GM21786 (cell line): ENCODE measurements around the gene CACNB4.

Experiments used
- ATAC-seq: cut with Tn5 transposase; IDR thresholded peaks from one replicate; pipeline ENCODE4 v1.9.1; 2021; ENCODE audit not compliant: unreplicated experiment

The CACNB4 gene

DNA sequence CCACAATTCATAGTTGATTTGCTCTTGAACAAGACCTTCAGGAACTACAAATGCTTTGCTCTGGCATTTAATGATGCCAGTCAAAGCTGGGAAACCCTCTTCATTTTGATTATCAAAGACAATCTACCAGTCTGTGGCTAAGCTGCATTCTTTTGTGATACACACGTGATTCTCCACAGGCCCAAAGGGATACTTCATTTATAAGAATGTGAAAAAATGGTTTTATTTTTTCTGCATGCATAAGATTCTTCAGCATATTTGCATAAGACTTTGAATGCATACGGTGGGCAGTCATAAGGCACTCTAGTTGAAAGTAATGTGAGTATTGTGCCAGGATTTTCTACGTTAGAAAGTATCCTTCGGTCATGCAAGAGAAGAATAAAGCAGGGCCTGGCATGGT is 237.7 kb downstream of the CACNB4 start:
- no peak for ATAC-seq

DNA sequence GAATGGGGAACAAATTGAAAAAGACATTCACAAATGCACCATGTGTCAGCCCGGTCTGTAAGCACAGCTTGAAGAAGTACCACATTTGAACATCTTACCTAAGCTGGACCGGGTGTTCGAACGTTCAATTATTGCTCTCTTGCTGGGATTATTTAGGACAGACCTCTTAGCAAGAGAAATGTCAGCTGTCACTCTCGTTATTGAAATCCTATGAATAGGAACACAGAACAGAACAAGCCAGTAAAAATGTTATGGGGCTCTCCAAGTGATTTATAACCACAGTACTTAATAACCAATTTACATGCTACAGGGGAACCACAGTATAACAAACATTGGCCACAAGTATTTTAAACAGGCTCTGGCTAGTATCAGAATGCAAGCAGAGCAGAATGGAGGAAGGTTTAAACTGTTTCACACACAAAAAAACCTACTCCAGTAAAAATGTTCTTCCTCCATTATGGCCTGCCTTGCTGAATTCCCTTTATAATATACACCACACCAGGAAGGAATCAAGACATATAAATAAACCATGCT is 238.2 kb downstream of the CACNB4 start:
- ATAC-seq = no peak

DNA sequence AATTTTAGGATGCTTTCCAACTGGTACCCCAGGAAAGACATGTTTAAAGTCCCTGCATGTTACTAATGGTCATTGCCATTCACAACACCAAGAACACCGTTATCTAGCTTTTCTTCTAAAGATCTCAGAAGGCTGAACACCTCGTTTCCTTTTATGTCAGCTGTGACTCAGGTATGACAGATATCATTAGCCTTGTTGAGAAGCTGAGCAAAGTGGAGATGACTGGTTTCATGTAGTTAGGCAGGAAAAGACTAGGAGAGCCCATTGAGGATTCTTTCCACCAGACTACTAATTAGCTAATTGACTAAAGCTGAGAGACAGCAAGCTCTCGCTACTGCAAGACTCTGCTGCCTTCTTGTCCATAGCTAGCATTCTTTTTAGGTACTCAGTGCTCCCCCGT is 238.6 kb downstream of the CACNB4 start:
- ATAC-seq = no peak

DNA sequence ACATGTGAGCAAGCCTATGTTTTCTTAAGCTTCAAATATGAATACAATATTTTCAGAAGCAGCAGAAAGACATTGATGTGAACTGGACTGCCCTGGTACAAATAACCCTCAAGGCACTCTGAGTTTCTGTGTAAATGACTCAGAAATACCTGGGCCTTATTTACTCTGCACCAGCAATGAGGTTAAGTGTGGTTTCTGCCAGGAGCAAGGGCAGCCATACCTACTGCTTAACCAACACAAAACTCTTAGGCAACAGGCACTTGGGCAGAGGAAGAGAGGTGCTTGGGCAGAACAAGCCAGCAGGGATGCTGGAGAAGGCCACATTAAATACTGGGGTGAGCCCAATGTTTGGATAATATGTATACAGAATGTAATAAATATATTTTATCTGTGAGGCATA is 241.2 kb downstream of the CACNB4 start:
- no peak for ATAC-seq

DNA sequence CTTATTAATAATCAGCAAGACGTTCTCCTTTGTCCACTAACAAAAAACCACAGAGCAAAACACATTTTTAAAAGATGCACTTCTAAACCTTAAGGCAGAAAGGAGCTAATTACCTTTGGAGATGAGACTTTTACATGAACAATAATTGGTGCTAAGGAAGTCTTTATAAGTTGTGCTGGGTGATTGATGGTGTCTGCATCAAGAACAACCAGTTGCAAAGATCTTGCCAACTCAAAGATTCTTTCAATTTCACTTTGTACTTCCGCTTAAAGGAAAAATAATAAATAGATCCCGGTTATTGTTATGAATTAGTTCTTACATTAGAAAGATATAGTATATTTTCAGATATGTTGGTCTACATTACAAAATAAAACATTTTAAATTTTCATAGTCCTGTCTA is 243.7 kb downstream of the CACNB4 start:
- ATAC-seq = no peak

DNA sequence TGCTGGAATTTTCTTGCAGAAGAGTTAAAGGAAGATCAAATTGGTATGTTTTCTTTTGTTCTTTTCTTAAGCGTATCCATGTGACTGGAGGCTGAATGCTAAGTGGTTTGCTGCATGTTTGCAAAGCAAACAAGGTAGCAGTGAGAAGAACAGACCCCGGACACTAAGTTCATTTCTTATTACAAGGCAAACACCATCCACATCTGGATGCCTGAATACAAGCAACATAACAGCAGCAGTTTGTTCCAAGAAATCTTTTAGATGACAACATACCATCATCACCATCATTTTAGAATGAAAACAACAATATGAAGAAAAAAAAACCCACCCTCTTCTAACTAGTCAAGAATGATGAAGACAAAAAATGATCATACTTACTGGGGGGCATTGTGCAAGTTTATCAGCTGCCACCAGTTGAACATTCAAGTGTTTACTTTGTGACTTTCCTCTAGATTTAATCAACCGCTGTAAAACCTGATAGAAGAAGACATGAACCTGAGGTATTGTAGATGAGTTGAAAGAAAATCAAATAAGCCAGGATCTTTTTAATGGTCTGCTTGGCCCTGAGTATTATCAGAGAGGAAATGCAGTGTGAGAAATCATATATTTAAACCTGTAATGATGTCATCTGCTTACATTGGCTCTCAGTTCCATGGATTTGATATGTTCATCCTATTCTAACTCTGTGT is 245.6 kb downstream of the CACNB4 start:
- ATAC-seq = no peak

DNA sequence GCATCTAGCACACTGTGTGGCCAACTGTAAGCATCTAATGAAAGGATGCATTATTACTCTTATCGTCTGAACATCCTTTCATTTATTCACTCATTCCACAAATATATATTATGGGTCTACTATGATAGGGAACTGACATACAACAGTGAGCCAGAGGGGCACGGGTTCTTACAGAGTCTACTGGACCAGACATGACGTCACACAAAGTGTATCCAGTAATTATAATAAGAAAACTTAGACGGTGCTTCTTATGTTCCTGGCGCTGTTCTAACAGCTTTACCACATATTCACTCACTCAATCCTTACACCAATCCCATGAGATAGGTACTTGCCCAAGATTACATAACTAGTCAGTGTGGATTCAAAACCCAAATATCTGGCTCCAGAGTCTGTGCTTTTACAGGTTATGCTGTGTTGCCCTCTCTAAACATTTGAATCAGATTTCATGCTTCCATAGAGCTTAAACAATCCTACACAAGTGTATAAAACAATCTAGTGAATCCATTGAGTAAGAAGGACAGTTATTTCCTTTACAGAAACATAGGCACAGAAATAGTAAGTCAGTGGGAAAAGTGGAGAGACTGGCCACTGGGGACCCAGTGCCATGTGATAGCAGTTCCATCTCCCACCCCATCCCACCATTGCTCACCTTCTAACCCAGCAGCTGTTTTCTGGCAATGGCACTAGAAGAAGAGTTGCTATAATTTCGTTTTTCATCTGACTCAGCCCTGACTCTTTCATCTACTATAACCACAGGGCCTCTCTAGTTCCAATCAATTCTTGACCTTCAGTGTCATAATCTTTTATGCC is 246.4 kb downstream of the CACNB4 start:
- no peak for ATAC-seq

DNA sequence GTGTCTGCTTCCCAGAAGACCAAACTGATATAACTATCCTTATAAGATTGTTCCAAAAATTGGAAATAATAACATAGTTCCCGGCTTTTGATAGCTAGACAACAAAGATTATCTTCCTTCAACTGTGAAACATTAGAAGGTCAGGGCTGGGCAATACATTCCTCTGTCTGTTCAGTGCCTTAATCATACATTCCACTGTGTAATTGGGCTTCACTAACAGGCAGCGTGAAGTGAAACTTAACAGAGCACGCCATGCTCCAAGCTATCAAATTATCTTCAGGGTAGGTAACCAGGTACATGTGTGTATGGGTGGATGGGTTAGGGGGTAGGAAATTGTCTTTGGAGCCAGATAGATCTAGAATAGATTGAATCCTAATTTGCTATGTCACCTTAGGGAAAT is 247.1 kb downstream of the CACNB4 start:
- no peak for ATAC-seq

DNA sequence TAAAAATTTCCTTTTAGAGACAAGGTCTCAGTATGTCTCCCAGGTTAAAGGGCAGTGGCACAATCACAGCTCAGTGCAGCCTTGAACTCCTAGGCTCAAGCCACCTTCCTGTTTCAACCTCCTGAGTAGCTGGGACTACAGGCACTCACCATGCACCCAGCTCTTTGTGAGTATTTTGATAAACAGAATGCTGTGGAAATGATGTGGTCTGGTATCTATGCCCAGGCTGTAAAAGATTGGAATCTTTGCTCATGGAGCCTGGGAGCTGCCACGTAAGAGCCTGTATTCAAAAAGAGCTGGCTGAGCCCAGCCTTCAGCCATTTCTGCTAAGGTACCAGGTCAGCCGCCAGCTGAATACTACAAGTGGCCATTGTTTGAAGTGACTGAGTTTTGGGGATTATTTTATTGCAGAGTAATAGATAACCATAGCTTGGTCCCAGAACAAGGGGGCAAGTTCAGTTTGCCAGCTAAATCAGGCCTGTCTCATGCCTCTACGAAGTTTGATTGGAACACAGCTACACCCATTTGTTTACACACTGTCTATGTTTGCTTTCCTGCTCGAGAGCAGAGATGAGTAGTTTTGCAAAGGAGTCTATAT is 249.3 kb downstream of the CACNB4 start:
- no peak for ATAC-seq

DNA sequence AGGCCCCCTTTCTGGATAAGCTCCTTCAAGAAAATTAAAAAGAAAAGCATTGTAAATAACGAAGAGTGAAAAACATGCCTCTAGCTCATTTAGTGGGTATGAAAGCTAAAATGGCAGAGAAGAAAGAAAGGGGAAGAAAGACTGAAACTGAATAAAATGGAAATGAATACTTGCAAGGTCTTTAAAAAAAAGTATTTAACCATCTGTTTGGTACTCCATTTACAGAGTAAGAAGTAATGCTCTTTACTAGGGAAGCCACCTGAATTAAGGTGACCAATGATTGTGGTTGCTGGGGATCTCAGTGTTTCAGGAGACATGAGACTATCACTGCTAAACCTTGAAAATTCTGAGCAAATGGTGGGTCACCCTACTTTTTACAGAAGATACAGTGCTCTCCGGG is 253.0 kb downstream of the CACNB4 start:
- peak; percentile 60 for ATAC-seq

DNA sequence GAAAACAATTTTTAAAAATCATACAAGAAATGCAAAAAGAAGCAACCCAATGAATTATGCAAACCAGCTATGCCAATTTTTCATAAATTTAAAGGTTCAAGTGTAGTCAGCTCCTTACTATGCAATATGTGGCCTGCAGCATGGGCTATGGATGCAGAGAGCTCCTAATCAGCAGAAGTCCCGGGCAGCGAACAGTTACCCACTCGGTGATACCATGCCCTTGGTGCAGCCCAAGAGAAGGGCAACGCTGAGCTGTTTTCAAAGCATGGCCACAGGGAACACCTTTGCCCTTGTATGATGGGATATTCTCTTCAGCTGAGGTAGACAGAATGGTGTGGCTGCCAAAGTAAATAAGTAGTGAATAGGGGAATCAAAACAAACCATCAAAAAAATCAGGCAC is 253.4 kb downstream of the CACNB4 start:
- ATAC-seq = no peak

DNA sequence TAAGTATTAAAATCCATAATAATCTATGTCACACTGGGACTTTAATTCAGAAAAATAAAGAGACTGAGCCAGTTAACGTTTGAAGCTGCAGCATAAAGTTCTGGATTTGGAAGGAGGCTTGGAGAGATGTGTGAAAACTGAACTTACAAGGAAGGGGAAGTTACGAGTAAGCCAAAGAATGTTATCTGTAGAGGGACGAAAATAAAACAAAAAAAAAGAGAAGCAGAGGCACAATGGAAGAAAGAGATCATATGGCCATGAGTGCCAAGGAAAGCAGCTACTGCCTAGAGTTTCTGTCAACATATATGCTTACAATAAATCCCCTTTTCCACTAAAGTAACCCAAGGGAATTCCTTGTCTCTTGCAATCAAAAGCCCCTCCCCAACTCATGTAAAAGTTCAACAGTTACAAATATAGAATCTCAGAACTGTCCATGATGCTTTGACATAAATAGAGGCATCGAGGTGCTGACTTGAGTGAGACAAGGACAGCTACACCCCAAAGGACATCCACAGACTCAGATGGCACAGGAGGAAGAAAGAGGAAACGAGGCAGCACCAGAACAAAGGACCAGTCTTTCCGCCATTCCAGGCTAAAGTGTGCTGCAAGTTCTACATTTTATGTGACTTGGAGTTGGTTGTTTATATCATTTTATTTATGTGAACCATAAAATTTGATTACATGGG is 254.5 kb downstream of the CACNB4 start:
- ATAC-seq = no peak

DNA sequence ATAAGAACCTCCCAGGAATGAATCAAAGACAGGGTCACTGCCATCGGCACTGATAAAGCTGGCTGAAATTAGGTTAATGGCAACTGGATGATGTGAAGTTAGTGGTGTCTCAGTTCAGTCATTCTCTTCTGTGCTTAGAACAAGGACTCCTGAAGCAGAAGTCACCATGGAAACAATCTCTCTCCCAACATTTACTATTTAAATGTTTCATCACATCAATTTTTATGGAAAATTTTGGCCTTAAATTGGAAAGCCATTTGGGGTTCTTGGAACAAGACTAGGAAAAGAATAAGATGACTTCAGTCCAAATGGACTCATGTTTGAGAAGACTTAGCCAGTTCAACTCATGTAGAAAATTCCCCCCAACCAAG is 255.2 kb downstream of the CACNB4 start:
- no peak for ATAC-seq

DNA sequence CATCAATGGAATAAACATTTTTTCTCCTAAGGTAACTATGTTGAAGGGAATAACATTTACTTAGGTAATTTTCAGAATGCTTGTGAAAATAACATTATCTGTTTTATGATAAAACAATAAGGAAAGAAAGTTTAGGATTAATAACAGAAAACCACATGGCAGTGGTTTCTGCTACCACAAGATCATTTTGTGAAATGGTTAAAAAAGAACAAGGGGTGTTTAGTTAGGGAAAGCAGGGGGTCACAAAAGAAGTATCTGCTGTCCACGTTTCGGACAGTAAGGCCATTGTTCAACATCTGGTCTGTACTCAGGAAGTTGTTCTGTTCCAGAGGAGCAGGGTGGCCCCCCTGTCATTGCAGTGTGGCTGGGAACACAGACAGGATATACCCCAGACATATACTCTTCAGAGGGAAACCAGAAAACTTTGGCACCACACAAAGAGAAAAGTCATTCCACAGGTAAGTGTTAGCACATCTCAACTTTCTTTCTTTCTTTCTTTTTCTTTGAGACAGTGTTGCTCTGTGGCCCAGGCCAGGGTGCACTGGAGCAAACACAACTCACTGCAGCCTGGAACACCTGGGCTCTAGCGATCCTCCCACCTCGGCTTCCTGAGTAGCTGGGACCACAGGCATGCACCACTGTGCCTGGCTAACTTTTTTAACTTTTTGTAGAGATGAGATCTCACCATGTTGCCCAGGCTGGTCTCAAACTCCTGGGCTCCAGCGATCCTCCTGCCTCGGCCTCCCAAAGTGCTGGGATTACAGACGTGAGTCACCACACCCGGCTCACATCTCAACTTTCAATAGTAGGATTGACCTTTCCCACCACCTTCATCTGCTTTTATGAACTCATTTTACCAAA is 255.8 kb downstream of the CACNB4 start:
- no peak for ATAC-seq

DNA sequence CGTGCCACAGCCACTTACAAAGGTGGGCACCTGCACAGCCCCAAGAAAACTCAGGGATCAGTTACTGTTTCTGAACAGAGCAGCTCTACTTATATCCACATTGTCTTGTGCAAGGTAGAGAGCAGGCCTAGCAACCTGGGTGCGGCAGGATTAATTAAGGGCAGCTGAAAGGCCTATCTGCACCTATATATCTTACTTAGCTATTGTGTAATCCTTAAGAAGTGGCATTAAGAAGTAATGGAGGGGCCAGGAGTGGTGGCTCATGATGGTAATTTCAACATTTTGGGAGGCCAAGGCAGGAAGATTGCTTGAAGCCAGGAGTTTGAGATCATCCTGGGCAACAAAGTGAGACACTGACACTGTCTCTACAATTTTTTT is 257.8 kb downstream of the CACNB4 start:
- ATAC-seq = no peak

DNA sequence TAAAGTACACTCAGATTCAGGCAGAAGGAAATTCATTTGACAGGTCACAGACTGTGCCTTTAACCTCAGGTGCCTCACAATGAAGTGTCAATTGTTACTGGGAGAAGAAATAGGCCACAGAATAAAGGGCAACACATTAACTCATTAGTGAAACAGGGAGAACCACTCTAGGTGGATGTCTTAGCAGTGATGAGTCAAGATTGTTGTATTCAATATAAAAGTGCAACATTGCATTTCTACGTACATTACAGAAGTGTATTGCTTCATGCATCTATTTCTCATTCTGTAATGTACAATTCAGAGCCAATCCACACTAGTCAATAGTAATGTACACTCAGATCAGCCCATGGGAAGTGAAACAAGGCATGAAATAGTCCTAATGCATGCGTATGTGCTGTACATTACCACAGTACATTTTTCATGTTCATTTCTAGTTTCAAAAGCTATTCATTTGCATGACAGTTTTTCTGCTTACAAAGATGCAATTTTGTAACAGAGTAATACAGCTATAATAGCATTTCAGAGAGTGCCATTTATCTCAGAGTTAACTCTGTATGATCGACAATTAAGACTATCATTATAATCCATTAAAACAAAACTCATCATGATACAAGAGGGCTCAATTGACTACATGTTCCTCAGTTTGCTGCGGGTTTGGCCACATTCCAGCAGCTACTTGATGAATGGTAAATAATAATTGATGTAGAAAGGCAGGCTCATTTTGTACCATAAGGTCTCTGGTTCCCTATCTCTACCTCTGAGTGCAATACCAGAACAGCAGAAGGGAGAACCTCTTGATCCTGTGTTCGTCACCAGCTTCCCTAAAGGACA is 258.4 kb downstream of the CACNB4 start:
- ATAC-seq = peak; percentile 99

DNA sequence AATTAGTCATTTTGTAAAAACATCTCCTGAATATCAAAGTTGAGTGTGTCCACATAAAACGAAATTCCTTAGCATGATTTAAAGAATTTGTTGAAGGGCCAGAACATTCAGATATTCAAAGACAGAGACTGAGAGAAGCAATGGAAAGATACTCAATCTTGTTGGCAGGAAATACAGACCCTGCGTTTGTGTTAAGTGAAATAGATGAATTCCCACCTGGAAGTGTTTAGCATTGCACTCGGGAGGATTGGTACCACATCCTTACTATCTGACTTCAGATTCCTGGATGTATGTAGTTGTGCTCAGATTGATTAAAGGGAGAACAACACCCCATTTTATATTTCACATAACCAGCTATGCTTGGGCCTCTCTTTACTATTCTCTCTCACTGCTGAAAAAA is 260.9 kb downstream of the CACNB4 start:
- no peak for ATAC-seq

DNA sequence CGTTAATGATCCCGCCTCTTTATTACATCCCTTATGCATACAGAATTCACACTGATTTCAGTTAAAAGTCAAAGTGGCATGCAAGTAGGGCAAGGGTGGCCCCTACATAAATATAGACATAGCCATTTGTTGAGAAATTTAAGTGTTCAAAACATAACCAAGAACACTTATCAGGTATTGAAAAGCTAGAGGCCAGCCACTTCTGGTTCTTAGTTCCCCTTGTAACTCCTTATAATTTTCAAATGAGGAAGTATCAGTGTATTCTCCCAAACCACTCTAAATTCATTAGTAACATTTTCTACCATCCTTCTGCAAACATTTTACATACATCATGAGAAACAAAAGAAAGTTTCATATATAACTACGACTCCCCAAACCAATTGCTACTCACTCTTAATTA is 264.9 kb downstream of the CACNB4 start:
- ATAC-seq = peak; percentile 90

DNA sequence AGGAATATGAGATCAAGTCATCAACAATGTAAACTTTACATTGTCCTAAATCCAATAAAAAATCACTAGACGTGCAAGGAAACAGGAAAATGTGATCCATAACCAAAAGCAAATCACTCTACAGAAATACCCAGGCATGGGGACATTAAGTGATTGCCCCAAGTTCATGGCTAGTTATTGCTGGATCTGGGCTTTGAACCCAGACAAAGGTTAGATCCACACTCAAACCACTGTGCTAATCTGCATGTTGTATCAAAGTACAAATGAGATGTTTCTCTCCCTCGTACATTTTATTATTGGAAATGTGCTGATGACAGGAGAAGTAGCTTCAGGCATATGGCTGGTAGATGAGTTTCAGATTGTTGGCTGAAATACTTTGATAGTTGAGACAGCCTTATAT is 267.9 kb downstream of the CACNB4 start:
- no peak for ATAC-seq

DNA sequence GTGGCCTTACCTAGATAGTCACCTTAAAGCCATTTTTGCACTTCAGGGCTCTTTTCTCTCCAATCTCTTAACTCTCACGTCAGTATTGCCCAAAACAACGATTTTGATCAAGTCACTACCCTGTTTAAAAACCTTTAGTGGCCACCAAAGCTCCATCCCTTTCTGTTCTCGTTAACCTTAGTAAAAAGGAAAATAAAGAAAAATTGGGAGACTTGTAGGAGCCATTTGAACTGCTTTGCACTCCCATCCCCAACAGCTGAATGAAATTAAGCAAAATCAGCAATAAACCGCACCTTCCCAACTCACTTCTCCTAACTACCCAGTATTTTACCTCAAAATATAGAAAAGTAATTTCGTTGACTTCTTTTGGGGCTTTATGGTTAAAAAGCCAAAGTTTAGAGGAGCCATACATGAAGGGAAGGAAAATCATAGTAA is 269.9 kb downstream of the CACNB4 start:
- no peak for ATAC-seq
